RWPE2 (cell line): ENCODE results near the gene MRGPRG.
A peak's percentile ranks its signal among the peaks of the same experiment; 100 is the strongest.

Experiments used
- ATAC-seq: fragments of 200-7000 bp; cut with Tn5 transposase; 3 replicates; pipeline ENCODE4 v1.9.1; 2021; ENCODE audit warnings: low read depth
- DNase-seq: peaks from one replicate; pipeline ENCODE4 v3.0.0-alpha.2; 2020; ENCODE audit warnings: low spot score
- H3K27ac ChIP-seq: fragments of 450-650 bp; 2 replicates; pipeline ENCODE4 v1.5.1; 2017; ENCODE audit warnings: mild to moderate bottlenecking; ENCODE audit not compliant: poor library complexity, severe bottlenecking
- H3K27me3 ChIP-seq: fragments of 250-450 bp; sonication (Bioruptor Pico); 2 replicates; pipeline ENCODE4 v1.5.1; 2021; ENCODE audit warnings: mild to moderate bottlenecking, moderate library complexity; ENCODE audit not compliant: insufficient read depth, poor library complexity, severe bottlenecking
- H3K36me3 ChIP-seq: fragments of 250-450 bp; sonication (Bioruptor Pico); 2 replicates; pipeline ENCODE4 v1.5.1; 2020; ENCODE audit warnings: low read depth, mild to moderate bottlenecking, moderate library complexity
- H3K4me1 ChIP-seq: fragments of 250-450 bp; sonication (Bioruptor Pico); 2 replicates; pipeline ENCODE4 v1.5.1; 2021; ENCODE audit warnings: mild to moderate bottlenecking, moderate library complexity; ENCODE audit not compliant: insufficient read depth, poor library complexity, severe bottlenecking
- H3K4me3 ChIP-seq: fragments of 250-450 bp; sonication (Bioruptor Pico); 2 replicates; pipeline ENCODE4 v1.5.1; 2021; ENCODE audit warnings: mild to moderate bottlenecking, moderate library complexity; ENCODE audit not compliant: severe bottlenecking
- H3K9me3 ChIP-seq: fragments of 250-450 bp; sonication (Bioruptor Pico); 2 replicates; pipeline ENCODE4 v1.5.1; 2021; ENCODE audit warnings: mild to moderate bottlenecking, moderate library complexity; ENCODE audit not compliant: severe bottlenecking
- CTCF ChIP-seq: fragments of 450-650 bp; IDR thresholded peaks from one replicate; pipeline ENCODE4 v1.5.1; 2017; ENCODE audit warnings: mild to moderate bottlenecking, moderate library complexity; ENCODE audit not compliant: poor library complexity, severe bottlenecking

MRGPRG gene

GRCh38 chr11:3196161-3197043, 22.2 kb downstream of the MRGPRG start:
- H3K9me3 ChIP-seq, result no peaks in the 10 kb centered on the region
- no peaks in the 10 kb centered on the region for H3K4me1 ChIP-seq
- no peak overlapping the region for H3K27ac ChIP-seq
- ATAC-seq (peak; percentile 22; the same call in 1 of the 3 replicates), DNase-seq (peak; percentile 53)
- no peak for TF ChIP-seq CTCF
- no peak overlapping the region for H3K4me3 ChIP-seq
- H3K27me3 ChIP-seq, result peaks cover 8% of the 10 kb centered on the region
- H3K36me3 ChIP-seq, result no peaks in the 10 kb centered on the region

- Histone ChIP-seq H3K4me3 (no peak overlapping the region), H3K27me3 (no peaks in the 10 kb centered on the region), H3K4me1 (no peaks in the 10 kb centered on the region), H3K27ac (no peak overlapping the region), H3K36me3 (no peaks in the 10 kb centered on the region), H3K9me3 (no peaks in the 10 kb centered on the region)
- peak; percentile 40 for TF ChIP-seq CTCF
- DNase-seq (peak; percentile 40), ATAC-seq (no peak)
Observed at GRCh38 chr11:3195251-3196160, 23.1 kb downstream of the MRGPRG start.

GRCh38 chr11:3194016-3194816, 24.4 kb downstream of the MRGPRG start:
- ATAC-seq (no peak), DNase-seq (peak; percentile 42)
- TF ChIP-seq CTCF, result no peak
- Histone ChIP-seq H3K9me3 (no peaks in the 10 kb centered on the region), H3K4me3 (no peak overlapping the region), H3K4me1 (no peaks in the 10 kb centered on the region), H3K36me3 (no peaks in the 10 kb centered on the region), H3K27me3 (no peaks in the 10 kb centered on the region), H3K27ac (no peak overlapping the region)

- DNase-seq, result peak; percentile 34
- no peaks in the 10 kb centered on the region for H3K9me3 ChIP-seq
- H3K27ac ChIP-seq, result no peak overlapping the region
- H3K27me3 ChIP-seq, result no peaks in the 10 kb centered on the region
- no peak overlapping the region for H3K4me3 ChIP-seq
- H3K36me3 ChIP-seq, result no peaks in the 10 kb centered on the region
- no peak for TF ChIP-seq CTCF
- H3K4me1 ChIP-seq, result no peaks in the 10 kb centered on the region
- ATAC-seq, result no peak
Observed at GRCh38 chr11:3193373-3194015, 25.1 kb downstream of the MRGPRG start.
